Measurements from ENCODE around the gene HOMER3.

DNA sequence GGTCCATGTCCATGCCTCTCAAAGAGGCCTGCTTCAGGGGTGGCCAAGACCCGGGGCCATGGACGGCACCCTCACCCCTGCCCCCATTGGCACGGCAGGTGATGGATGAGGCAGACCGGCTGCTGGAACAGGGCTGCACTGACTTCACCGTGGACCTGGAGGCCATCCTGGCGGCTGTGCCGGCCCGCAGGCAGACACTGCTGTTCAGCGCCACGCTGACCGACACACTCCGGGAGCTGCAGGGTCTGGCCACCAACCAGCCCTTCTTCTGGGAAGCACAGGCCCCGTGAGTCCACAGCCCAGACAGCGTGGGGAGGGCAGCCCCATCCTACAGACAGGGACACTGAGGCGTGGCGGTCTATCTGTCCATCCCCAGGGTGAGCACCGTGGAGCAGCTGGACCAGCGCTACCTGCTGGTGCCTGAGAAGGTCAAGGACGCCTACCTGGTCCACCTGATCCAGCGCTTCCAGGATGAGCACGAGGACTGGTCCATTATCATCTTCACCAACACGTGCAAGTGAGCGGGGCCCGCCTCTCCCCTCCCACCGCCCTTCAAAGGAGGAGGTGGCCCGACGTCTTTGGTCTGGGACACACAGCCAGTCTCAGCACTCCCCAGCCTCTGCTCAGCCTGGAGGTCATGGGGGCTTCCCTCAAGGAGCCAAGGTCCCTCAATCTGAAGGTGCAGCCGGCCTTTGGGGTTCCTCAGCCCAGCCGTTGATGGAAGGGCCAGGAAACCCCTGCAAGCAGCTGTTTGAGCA is 18.6 kb downstream of the HOMER3 start:
- TF ChIP-seq, protein P1, sequence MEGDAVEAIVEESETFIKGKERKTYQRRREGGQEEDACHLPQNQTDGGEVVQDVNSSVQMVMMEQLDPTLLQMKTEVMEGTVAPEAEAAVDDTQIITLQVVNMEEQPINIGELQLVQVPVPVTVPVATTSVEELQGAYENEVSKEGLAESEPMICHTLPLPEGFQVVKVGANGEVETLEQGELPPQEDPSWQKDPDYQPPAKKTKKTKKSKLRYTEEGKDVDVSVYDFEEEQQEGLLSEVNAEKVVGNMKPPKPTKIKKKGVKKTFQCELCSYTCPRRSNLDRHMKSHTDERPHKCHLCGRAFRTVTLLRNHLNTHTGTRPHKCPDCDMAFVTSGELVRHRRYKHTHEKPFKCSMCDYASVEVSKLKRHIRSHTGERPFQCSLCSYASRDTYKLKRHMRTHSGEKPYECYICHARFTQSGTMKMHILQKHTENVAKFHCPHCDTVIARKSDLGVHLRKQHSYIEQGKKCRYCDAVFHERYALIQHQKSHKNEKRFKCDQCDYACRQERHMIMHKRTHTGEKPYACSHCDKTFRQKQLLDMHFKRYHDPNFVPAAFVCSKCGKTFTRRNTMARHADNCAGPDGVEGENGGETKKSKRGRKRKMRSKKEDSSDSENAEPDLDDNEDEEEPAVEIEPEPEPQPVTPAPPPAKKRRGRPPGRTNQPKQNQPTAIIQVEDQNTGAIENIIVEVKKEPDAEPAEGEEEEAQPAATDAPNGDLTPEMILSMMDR (IDR thresholded peaks at IDR 0.05) = no peak
- TF ChIP-seq POLR2A (IDR thresholded peaks at IDR 0.05) = no peak

Data from heart left ventricle (tissue), 13 donors.